Measurements from ENCODE around the gene DNAJC13.

DNA sequence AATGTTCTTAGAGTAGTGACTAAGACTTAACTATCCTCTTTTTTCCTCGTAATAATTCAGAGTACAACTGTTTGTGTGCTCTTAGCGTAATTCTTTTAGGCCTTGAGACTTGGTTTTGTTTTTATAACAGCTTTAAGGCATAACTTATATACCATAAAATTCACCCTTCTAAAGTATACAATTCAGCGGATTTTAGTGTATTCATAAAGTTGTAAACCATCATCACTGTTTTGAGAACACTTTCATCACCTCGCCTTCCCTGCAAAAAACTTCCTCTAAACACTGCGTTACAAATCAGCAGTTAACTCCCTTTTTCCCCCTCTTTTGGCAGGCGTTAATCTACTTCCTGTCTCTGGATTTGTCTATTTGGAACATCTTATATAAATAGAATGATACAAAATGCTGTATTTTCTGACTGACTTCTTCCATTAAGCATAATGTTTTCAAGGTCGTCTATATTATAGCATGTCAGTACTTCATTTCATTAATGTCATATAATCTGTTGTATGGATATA, 18.7 kb downstream of the DNAJC13 start:
- TF ChIP-seq POLR2A (IDR thresholded peaks at IDR 0.05), result no peak
- TF ChIP-seq CTCF (IDR thresholded peaks at IDR 0.05), result no peak

Data from Peyer's patch (tissue), 4 donors.